LNCaP clone FGC (cell line): ENCODE data around the gene SCD5.

Source experiments
- DNase-seq: peaks from one replicate; pipeline ENCODE4 v3.0.0-alpha.2; 2011; ENCODE audit warnings: low read depth
- H3K4me3 ChIP-seq: 2 replicates; pipeline ENCODE4 v1.5.1; 2011; ENCODE audit warnings: mild to moderate bottlenecking, low read depth, low read length, control low read depth
- TF ChIP-seq, protein P1 (sequence below): IDR thresholded peaks from 2 replicates; pipeline ENCODE4 v1.5.1; 2012; ENCODE audit warnings: mild to moderate bottlenecking; ENCODE audit not compliant: control insufficient read depth, insufficient read depth; ENCODE audit errors: extremely low read depth

SCD5 gene

DNA sequence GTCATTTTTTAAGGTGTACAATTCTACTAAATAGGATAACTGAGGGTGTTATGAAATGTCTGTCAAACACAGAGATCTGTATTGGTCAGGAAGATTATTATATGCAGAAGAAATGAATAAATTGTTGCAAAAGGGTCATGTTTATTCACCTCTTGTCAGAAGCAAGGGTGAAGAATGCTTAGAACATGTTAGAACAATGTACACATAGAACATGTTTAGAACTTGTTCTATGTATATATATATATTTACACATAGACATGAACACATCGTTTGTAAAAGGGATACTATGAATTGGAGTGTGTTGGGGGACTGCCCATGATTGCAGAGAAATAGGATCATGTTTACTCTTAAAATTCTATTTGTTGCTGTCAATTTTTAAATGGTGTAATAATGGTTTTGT, 208.8 kb downstream of the SCD5 start:
- DNase-seq: no peak
- TF ChIP-seq, protein P1, sequence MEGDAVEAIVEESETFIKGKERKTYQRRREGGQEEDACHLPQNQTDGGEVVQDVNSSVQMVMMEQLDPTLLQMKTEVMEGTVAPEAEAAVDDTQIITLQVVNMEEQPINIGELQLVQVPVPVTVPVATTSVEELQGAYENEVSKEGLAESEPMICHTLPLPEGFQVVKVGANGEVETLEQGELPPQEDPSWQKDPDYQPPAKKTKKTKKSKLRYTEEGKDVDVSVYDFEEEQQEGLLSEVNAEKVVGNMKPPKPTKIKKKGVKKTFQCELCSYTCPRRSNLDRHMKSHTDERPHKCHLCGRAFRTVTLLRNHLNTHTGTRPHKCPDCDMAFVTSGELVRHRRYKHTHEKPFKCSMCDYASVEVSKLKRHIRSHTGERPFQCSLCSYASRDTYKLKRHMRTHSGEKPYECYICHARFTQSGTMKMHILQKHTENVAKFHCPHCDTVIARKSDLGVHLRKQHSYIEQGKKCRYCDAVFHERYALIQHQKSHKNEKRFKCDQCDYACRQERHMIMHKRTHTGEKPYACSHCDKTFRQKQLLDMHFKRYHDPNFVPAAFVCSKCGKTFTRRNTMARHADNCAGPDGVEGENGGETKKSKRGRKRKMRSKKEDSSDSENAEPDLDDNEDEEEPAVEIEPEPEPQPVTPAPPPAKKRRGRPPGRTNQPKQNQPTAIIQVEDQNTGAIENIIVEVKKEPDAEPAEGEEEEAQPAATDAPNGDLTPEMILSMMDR: no peak
- no peak overlapping the region for H3K4me3 ChIP-seq

DNA sequence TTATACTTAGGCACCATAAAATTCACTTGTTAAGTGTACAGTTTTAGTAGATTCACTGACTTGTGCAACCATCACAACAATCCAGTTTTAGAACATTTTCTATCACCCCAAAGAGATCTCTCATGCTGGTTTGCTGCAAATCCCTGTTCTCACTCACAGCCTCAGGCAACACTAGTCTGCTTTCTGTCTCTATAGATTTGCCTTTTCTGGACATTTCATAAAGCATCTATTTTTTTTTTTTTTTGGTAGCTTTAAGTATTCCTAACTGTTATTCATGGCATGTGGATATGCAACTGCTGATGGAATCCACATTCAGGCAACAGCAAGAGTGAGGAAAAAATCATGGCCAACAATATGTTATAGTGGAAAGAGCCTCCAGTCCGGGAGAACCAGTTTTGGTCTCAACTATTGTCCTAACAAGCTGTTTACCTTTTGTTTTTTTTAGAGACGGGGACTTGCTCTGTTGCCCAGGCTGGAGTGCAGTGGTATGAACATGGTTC, 209.8 kb downstream of the SCD5 start:
- peak; percentile 17 for DNase-seq
- TF ChIP-seq, protein P1: no peak
- H3K4me3 ChIP-seq: no peak overlapping the region

DNA sequence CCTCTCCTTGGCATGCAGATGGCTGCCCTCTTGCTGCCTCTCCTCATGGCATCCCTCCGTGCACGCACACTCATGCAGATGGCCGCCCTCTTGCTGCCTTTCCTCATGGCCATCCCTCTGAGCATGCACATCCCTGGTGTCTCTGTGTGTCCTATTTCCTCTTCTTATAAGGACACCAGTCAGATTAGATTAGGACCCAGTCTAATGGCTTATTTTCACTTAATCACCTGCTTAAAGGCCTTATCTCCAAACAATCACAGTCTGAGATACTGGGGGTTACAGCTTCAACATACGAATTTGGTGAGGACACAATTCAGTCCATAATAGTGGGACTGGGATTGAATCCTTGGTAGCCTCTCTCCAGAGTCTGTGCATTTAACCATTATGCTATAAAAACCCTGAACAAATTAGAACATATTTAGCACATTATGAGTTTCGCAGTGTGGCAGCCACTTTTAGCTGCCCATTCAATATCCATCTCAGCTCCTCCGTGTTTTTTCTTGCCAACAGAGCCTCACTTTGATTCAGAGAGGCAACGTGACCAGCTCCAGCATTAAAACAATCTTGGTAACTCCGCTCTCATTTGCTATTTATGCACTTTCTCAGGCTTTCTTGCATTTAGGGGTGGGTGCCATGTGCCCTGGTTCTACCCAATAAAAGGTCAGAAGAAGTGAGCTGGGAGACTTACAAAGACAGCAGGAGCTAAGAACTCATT, 210.6 kb downstream of the SCD5 start:
- DNase-seq: no peak
- TF ChIP-seq, protein P1: no peak
- H3K4me3 ChIP-seq: no peak overlapping the region

DNA sequence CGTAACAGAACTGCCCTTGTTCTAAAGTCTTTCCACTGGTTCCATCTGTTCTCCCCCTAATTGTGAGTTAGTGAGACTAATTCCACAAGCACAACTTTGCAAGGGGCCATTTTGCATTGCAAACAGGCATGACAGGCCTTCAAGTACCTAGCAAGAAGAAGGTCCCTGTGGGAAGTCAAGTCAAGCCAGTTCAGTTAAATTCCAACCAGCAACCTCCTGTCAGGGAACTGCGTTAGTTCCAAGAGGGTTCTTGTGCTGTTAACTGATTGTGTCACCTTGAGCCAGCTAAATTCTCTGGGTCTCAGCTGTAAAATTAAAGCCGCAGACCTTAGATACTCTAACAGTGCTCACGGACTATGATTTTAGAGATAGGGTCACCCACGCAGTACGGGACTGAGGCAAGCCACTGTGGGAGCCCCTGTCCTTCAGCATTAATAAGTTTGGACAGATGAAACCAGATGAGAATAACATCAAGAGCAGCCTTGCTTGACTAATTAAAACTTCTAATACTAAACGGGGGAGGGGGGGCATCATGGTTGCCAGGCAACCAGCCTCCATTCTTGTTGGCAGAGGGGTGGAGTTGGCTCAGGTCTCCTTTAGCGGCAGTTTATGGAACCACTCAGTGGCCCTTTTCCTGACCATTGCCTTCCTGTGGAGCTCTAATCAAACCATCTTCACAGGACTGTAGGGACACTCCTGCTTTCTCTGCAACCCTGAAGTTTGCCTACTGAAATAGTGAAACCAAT, 212.7 kb downstream of the SCD5 start:
- TF ChIP-seq, protein P1: no peak
- DNase-seq: no peak
- no peak overlapping the region for H3K4me3 ChIP-seq

DNA sequence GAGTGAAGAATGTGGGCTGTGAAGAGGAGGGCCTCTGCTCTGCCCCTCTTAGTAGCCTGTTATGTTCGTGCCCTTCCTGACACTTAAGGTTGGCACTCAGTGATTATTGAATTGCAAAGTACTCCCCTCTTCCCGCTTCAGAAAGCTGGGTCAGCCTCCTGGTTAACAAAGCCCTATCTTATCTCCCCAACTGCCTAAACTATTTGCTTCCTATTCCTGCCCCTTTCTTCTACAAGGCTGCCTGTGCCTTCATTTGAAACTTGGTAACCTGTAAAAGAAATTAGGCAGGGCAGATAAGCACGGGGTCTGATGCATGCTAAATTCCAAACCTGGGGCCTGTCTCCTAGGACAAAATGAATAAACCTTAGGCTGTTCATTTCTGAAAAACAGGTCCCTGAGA, 213.7 kb downstream of the SCD5 start:
- DNase-seq: no peak
- H3K4me3 ChIP-seq: no peak overlapping the region
- TF ChIP-seq, protein P1: no peak

DNA sequence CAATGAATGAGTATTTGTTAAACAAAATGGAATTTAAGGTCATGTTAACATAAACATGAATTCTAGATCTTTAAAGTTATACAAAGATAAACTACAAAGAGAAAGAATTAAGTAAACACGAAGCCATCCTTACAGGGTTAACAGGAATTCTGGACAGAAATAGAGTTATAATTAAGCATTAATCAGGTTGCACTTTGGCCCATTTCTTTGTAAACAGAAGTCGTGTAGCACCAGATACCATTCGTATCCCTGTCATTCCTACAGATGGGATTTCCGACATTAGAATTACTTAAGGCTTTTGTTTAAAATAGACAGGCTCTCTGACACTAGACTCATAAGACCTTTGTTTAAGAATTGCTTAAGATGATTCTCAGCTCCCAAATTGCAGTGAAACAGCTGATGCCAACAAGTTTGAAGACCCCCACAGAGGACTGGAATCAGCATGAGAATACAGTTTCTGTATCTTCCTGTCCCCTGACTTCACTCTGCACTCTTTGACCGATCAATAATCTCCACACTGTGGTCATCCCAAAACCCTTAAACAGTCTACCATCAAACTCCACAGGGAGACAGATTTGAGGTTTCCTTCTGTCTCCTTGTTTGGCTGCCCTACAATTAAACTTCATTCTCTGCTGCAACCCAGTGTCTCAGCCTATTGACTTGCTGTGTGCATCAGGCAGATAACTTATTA, 214.6 kb downstream of the SCD5 start:
- no peak overlapping the region for H3K4me3 ChIP-seq
- DNase-seq: no peak
- TF ChIP-seq, protein P1: no peak
